ENCODE results near the gene ACOXL.
A peak's percentile ranks its signal among the peaks of the same experiment; 100 is the strongest.

The ACOXL gene

DNA sequence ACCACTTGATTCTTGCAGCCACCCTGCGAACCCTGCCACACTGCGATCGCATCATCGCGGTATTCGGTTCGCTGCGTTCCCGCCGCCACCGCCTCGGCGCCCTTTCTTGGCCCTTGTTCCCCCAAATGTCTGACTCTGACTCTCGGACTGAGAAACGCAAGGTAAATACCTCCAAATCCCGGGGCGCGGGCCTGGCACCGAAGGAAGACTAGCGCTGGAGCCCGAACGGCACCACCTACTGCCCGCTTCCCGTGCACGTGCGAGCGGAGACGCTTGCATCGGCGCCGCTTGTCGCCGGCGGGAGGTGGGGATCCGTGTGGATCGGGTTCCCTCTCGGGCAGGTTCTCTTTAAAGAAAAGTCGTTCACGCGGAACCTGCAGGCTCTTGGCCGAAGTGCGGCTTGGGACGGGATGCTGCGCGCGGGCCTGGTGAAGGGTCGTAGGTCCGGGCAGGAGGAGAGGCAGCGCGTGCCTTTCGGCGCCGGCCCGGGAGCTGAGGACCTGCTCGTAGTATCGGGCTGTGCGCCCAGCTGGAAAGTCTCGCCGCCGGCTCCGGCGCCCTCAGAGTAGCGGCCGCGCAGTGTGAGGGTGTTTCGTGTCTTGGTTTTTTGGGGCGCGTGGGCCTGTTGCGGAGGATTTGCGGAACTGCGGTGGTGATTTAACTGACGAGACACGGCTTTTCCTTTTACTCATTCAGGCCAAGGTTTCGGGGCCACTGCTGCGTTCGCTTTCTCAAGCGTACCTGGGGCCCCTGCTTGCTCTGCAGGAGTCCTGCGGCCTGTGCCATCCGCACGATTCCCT is 388.9 kb downstream of the ACOXL start:
- FAIRE-seq, result no peak

DNA sequence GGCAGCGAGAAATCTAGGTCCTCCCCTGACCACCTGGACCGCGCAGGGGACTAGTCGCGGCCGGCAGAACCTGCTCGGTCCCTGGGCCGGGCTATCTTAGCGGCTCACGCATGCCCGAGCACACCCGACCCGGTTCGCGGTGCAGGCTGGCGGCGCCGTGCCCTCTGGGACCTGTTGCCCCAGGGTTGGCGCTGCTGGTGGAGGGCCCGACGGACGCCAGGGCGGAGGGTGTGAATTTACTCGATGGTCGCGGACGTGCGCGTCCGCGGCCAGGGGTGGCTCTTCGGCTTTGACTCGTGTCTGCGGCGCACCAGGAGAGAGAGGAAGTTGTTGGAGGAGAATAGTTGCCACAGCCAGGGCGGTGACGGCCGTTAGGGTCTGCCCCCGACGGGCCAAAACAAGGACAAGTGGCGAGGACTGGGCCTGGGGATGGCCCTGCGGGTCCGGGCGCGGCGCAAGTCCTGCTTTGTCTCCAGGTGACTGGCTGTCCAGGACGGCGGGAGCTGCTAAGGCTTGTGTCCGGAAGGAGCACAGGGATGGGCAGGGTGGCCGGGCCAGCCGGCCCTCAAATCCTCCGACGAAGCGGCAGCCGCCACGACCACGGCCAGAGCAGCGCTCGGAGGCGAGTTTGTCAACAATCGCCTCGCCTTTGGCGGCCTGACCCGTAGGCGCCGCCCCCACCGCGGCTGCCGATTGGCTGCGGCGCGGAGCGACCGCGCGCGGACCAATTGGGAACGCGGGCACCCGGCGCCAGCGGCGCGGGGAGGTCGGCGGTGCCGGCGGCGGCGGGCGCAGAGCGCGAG is 389.7 kb downstream of the ACOXL start:
- no peak for FAIRE-seq

GRCh38 chr2:111122631-111123421 is 390.5 kb downstream of the ACOXL start:
- no peak for FAIRE-seq

DNA sequence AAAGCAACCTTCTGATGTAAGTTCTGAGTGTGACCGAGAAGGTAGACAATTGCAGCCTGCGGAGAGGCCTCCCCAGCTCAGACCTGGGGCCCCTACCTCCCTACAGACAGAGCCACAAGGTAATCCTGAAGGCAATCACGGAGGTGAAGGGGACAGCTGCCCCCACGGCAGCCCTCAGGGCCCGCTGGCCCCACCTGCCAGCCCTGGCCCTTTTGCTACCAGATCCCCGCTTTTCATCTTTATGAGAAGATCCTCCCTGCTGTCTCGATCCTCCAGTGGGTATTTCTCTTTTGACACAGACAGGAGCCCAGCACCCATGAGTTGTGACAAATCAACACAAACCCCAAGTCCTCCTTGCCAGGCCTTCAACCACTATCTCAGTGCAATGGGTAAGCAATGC is 391.4 kb downstream of the ACOXL start:
- FAIRE-seq, result no peak

- FAIRE-seq, result no peak
These were observed 394.2 kb downstream of the ACOXL start for GRCh38 chr2:111126581-111126980.

- no peak for FAIRE-seq
These were observed 395.0 kb downstream of the ACOXL start for GRCh38 chr2:111127351-111127750.

DNA sequence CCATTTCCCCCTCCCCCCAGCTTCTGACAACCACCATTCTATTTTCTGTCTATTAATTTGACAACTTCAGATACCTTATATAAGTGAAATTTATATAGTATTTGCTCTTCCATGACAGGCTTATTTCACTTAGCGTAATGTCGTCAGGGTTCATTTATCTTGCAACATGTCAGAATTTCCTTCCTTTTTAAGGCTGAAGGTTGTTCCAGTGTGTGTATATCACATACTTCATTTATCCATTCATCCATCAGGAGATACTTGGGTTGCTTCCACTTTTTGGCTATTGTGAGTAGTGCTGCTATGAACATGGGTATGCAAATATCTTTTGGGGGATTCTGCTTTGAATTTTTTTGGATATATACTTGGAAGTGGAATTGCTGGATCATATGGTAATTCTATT is 395.7 kb downstream of the ACOXL start:
- no peak for FAIRE-seq

- FAIRE-seq, result no peak
These were observed 401.2 kb downstream of the ACOXL start for GRCh38 chr2:111133603-111134002.

GRCh38 chr2:111134055-111134454 is 401.7 kb downstream of the ACOXL start:
- peak; percentile 57 for FAIRE-seq

GRCh38 chr2:111135237-111135909 is 403.0 kb downstream of the ACOXL start:
- FAIRE-seq, result no peak

GRCh38 chr2:111135910-111136297 is 403.5 kb downstream of the ACOXL start:
- FAIRE-seq, result no peak

GRCh38 chr2:111138839-111139238 is 406.5 kb downstream of the ACOXL start:
- no peak for FAIRE-seq

GRCh38 chr2:111139637-111140317 is 407.4 kb downstream of the ACOXL start:
- no peak for FAIRE-seq

DNA sequence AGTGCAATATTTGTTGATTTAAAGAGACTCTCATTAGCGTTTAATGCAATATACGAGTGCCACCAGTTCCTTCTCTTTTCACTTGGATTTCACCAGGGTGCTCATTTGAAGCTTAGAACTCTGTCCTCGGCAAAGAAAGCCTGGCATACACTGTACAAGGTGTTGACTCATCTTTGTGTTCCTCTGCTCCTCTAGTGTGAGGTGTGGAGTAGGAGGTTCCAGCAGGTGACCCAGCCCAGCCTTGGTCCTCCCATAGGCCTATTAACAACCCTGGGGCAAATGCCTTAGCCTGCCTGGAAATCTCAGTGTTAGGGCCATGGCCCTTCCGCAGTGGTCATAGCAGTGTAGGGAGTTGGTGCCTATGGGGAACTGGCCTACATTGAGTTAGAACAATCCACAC is 408.4 kb downstream of the ACOXL start:
- no peak for FAIRE-seq

DNA sequence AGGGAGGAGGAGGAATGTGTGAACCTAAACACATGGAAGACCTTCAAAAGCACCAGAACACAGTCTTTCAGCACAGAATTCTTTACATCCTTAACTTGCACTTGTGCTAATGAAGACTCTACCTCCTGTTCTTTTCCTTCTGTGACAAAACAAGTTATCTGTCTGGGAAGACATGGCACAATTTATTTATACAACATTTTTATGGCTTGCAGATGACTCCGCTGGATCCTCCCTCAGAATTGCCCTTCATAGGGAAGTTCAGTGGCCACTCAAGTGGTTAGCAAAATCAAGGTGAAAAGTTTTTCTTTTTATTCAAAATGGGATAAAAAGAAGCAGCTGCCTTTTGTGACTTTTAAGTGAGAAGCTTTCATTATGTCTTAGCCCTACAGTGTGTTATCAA is 409.7 kb downstream of the ACOXL start:
- FAIRE-seq, result no peak

DNA sequence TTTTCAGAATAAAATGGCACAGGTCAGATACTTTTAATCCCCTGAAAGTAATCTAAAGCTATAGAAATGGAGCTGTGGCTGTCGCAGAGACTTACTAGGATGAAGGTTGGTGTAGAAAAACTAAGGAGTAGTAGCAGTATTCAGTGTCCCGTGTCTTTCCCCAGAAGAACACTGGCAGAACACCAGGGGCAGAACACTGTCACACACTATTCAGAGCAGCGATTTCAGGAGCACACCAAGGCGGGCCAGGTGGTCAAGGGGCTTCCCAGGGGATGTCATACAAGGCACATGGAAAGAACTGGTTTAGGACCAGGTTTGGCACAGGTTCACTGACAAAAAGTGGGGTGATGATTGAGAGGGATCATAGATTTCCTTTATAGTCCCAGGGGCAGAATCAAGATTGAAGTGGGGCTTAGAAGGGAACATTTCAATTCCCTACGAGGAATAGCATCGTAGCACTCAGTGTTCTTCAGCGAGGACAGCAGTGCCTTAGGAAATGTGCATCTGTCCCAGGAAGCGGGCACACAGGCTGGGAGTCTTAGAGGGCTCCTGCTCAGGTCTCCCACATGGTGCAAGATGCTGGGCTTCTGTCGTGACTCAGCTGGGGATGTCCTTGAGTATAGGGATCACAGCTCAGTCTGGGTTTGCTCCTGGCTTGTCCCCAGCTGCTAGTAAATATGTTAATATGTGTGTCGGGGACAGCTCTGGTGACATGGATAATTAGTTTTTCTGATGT is 410.9 kb downstream of the ACOXL start:
- FAIRE-seq, result no peak

- FAIRE-seq, result no peak
These were observed 411.4 kb downstream of the ACOXL start for GRCh38 chr2:111143843-111144198.

GRCh38 chr2:111145103-111145760 is 412.9 kb downstream of the ACOXL start:
- no peak for FAIRE-seq

- no peak for FAIRE-seq
These were observed 413.6 kb downstream of the ACOXL start for GRCh38 chr2:111145951-111146350.

DNA sequence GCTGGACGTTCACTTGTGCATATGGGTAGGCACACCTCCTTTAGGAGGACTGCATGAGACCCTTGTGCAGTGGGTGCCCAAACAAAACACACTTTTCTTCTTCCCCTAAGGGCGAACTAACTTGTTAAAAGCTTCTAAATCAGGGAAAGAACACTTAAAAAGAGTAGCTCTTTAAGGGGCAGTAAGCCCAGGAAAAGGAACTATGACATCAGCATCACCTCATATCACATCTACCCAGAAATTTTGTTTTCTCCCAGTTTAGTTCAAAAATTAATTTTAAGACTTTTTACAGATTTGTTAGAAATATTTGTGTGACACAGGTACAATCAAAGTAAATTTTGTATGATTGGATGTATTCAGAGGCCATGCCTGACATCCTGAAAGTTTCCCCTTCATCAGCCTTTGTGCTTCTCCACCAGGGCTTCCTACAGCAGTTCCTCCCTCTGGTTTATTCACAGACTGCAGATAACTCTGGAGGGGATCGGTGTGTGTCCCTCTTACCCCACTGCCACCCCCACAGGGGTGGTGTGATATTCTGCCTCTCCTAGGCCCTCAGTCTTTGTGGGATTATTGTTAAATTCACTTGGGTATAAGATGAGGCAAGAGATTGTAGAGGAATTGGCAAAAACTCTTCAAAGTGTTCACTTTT is 416.0 kb downstream of the ACOXL start:
- no peak for FAIRE-seq

- no peak for FAIRE-seq
These were observed 416.6 kb downstream of the ACOXL start for GRCh38 chr2:111148925-111149324.

Measured in TTC549 (cell line).